Stimulated activated CD4-positive, alpha-beta T cell treated with anti-CD3 and anti-CD28 coated beads, Interleukin-1b, Interleukin-23, amount 100 ng/mL, for 24 hours (primary cell): Measurements from ENCODE around the gene TRMT11.

Experiments used
- DNase-seq, 4 experiments: peaks; one replicate each; pipeline ENCODE4 v3.0.0-alpha.2; 2020; ENCODE audit warnings: low read depth in 4 of 4, low spot score in 1 of 4

The TRMT11 gene

DNA sequence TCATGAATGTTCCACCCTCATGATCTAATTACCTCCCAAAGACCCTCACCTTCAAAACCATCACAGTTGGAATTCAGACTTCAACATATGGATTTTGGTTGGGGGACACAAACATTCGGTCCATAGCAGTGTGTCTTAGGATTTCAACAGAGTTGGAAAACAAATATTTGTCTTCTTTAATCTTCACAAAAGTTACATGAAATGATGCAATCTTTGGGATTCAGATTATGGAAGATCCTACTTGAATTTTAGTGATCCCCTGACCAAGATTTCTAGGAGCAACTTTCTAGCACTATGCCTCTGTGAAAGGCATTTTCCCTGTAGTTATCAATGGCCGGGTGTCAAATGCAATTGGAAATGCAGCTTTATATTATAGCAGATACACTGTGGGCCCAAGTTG, 86.5 kb downstream of the TRMT11 start:
- DNase-seq: no peak

DNA sequence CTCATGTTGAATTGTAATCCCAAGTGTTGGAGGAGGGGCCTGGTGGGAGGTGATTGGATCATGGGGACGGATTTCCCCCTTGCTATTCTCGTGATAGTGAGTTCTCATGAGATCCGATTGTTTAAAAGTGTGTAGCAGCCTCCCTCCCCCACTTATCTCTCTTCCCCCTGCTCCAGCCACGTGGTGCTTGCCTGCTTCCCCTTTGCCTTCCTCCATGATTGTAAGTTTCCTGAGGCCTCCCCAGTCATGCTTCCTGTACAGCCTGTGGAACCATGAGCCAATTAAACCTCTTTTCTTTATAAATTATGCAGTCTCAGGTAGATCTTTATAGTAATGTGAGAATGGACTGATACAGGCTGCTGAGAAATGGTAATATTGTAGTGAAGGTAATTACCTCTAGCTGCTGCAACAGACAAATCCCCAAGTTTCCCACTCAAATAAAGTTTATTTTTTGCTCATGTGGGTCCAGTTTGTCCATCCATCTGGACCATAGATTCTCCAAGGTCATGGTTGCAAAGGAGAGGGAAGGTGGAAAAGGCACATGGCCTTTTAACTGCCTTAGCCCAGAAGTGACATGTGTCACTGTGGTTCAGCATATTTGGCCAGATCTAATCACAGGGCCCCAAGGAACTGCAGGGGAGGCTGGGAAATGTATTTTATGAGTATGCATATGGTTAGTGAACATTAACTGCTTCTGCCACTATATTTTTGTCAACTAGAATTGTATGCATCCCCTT, 89.2 kb downstream of the TRMT11 start:
- no peak for DNase-seq

DNA sequence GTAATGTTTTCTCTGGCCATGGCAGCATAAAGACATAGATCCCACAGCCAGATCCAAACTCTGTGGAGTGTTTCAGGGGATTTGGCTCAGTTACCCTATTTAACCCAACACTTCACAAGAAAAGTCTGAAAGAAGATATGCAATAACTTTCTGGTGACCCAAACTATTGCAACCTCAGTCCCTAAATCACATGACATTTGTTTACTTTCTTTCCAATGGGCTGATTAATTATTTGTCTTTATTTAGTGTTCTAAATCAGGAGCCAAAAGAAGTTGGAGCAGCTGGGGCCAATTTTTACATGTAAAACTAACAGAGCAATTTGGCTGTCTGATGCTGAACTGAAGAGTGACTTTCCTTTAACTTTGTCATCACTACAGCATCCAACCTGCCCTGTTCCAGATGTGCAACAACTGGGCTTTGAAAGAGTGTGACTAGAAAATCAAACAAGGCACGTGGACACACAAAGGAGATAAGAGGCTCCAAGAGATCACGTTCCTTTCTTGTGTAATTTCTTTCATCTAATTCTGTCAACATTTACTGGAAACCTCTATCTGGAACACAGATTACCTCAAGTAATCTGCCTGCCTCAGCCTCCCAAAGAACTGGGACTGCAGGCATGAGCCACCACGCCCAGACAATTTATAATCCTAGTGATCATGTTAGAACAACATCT, 90.8 kb downstream of the TRMT11 start:
- no peak for DNase-seq

DNA sequence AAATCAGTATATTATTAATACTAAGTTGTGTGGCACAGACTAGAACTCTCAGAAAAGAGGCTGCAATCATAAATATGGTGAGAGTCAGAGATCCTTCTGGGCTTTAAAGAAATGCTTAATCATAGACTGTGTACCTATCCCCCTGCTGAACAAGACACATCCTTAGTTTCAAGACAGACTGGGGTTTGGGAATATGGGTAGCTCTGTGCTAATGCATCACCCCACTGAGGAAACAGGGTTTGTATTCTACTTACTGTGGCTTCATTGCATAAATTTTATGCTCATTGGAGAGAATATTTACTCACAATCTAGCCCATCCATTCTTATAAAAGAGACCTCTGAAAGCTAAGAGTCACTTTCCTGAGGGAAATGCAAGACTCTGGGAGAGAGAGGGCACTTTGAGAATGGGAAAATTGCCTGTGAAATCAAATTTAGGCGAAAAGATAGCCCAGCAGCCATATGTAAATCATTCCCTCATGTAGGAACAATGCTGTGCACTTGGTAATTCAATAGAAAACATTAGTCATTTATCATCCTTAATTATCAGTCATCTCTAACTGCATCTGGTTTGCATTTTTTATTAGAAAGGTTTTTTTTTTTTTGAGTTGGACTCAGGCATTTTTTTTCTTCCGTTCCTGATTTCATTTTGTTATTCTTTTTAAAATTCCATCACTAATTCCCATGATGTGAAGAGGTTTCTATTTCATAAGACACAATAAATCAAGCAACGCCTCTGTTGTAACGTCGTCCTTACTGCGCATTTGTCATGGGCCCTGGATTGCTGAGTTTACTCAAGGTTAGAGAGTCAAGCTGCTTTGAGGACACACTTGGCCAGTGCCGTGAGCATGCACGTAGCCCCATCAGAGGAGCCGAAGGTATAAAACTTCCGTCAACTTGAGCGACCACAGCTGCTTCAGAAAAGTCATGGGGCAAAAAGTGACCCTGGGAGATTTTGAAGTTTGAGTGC, 91.8 kb downstream of the TRMT11 start:
- no peak for DNase-seq

DNA sequence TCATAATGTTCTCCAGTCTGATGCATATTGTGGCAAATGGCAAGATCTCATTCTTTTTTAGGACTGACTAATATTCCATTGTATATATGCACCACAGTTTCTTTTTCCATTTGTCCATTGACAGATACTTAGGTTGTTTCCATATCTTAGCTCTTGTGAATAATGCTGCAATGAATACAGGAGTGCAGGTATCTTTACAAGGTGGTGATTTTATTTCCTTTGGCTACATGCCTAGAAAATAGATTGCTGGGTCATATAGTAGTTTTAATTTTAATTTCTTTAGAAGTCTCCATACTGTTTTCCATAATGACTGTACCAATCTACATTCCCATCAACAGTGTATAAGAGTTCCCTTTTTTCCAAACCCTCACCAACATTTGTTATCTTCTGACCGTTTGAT, 97.5 kb downstream of the TRMT11 start:
- DNase-seq: no peak

DNA sequence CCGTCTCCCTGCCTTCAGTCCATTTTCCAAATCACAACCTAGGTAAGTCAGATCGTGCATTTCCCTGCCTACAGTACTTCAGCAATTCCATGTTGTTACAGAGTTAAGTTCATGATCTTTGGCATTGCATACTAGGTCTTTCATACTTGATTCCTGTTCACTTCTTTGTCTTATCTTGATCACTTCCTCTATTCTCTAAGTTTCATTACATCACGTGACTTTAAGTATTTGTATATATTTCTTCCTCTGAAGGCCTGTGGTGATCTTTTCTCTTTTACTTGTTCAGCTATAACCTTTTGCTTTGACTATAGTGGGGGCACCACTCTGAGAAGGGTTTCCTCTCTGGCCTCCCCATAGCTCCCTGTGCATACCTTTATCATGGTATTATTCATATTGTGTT, 100.2 kb downstream of the TRMT11 start:
- DNase-seq: no peak
